H9 (cell line): ENCODE results near the gene LAMB1. TPM values are rescaled to one million over a fixed set of nuclear protein-coding genes. Genes with fewer than 3 reads are reported as not detected.

Experiments used
- DNase-seq: peaks from one replicate; pipeline ENCODE4 v3.0.0-alpha.2; 2017
- H2AFZ ChIP-seq: one replicate; pipeline ENCODE4 v1.6.1; 2013; ENCODE audit warnings: mild to moderate bottlenecking, low read length, control low read depth, moderate library complexity
- H2AK5ac ChIP-seq: 2 replicates; pipeline ENCODE4 v1.6.1; 2013; ENCODE audit warnings: low read length, control low read depth, mixed read lengths; ENCODE audit not compliant: insufficient read length
- H2BK120ac ChIP-seq: one replicate; pipeline ENCODE4 v1.6.1; 2013; ENCODE audit warnings: low read depth, mild to moderate bottlenecking, low read length, control low read depth, inconsistent platforms; ENCODE audit not compliant: poor library complexity, severe bottlenecking
- H2BK12ac ChIP-seq: 2 replicates; pipeline ENCODE4 v1.6.1; 2013; ENCODE audit warnings: low read length, control low read depth, mixed read lengths, low read depth; ENCODE audit not compliant: insufficient read length
- H2BK15ac ChIP-seq: 2 replicates; pipeline ENCODE4 v1.6.1; 2013; ENCODE audit warnings: low read depth, low read length, control low read depth
- H2BK20ac ChIP-seq: one replicate; pipeline ENCODE4 v1.6.1; 2013; ENCODE audit warnings: low read depth, mild to moderate bottlenecking, low read length, control low read depth, inconsistent platforms; ENCODE audit not compliant: poor library complexity, severe bottlenecking
- H2BK5ac ChIP-seq: 2 replicates; pipeline ENCODE4 v1.6.1; 2013; ENCODE audit warnings: low read length, control low read depth, mixed read lengths; ENCODE audit not compliant: insufficient read length
- H3K14ac ChIP-seq: 2 replicates; pipeline ENCODE4 v1.6.1; 2013; ENCODE audit warnings: low read length, control low read depth; ENCODE audit not compliant: insufficient read depth
- H3K18ac ChIP-seq: 2 replicates; pipeline ENCODE4 v1.6.1; 2013; ENCODE audit warnings: low read depth, mild to moderate bottlenecking, mixed read lengths, low read length, control low read depth; ENCODE audit not compliant: insufficient read length
- H3K23ac ChIP-seq: 2 replicates; pipeline ENCODE4 v1.6.1; 2013; ENCODE audit warnings: low read length, control low read depth, mixed read lengths, low read depth; ENCODE audit not compliant: insufficient read length
- H3K23me2 ChIP-seq: 2 replicates; pipeline ENCODE4 v1.6.1; 2013; ENCODE audit warnings: low read depth, mild to moderate bottlenecking, mixed read lengths, low read length, control low read depth; ENCODE audit not compliant: insufficient read length, poor library complexity, severe bottlenecking
- H3K27ac ChIP-seq: 2 replicates; pipeline ENCODE4 v1.5.1; 2013; ENCODE audit warnings: low read length, control low read depth, mixed read lengths, low read depth; ENCODE audit not compliant: insufficient read length
- H3K27me3 ChIP-seq: 2 replicates; pipeline ENCODE4 v1.6.1; 2013; ENCODE audit warnings: low read length, control low read depth, inconsistent platforms; ENCODE audit not compliant: insufficient read depth
- H3K4ac ChIP-seq: 2 replicates; pipeline ENCODE4 v1.6.1; 2013; ENCODE audit warnings: low read depth, mild to moderate bottlenecking, control low read depth, inconsistent platforms, low read length, moderate library complexity
- H3K4me1 ChIP-seq: 2 replicates; pipeline ENCODE4 v1.6.1; 2013; ENCODE audit warnings: low read length, control low read depth, inconsistent platforms; ENCODE audit not compliant: insufficient read depth
- H3K4me2 ChIP-seq: 2 replicates; pipeline ENCODE4 v1.6.1; 2013; ENCODE audit warnings: low read length, control low read depth, mixed read lengths; ENCODE audit not compliant: insufficient read length, insufficient read depth
- H3K56ac ChIP-seq: 2 replicates; pipeline ENCODE4 v1.6.1; 2013; ENCODE audit warnings: low read depth, mild to moderate bottlenecking, mixed read lengths, low read length, control low read depth; ENCODE audit not compliant: insufficient read length
- H3K79me1 ChIP-seq: 2 replicates; pipeline ENCODE4 v1.6.1; 2013; ENCODE audit warnings: low read depth, mild to moderate bottlenecking, moderate library complexity, low read length, control low read depth, inconsistent platforms; ENCODE audit not compliant: insufficient read depth, poor library complexity, severe bottlenecking
- H3K79me2 ChIP-seq: 2 replicates; pipeline ENCODE4 v1.6.1; 2013; ENCODE audit warnings: low read length, control low read depth, inconsistent platforms; ENCODE audit not compliant: insufficient read depth
- H3K9ac ChIP-seq: 2 replicates; pipeline ENCODE4 v1.6.1; 2013; ENCODE audit warnings: low read length, control low read depth, mixed read lengths; ENCODE audit not compliant: insufficient read length; ENCODE audit errors: extremely low read depth
- H3K9me3 ChIP-seq: one replicate; pipeline ENCODE4 v1.6.1; 2013; ENCODE audit warnings: low read depth, low read length, inconsistent platforms; ENCODE audit not compliant: control insufficient read depth
- H3T11ph ChIP-seq: one replicate; pipeline ENCODE4 v1.6.1; 2013; ENCODE audit warnings: mild to moderate bottlenecking, low read length, control low read depth, inconsistent platforms
- H4K20me1 ChIP-seq: one replicate; pipeline ENCODE4 v1.6.1; 2013; ENCODE audit not compliant: control insufficient read depth, insufficient read length, insufficient read depth
- H4K5ac ChIP-seq: 2 replicates; pipeline ENCODE4 v1.6.1; 2013; ENCODE audit warnings: low read depth, mild to moderate bottlenecking, mixed read lengths, low read length, control low read depth; ENCODE audit not compliant: insufficient read length
- H4K8ac ChIP-seq: replicated peaks from 2 replicates; pipeline ENCODE4 v1.6.1; 2013; ENCODE audit warnings: low read length, control low read depth, mixed read lengths, low read depth; ENCODE audit not compliant: insufficient read length
- H4K91ac ChIP-seq: 2 replicates; pipeline ENCODE4 v1.6.1; 2013; ENCODE audit warnings: low read depth, mild to moderate bottlenecking, moderate library complexity, mixed read lengths, low read length, control low read depth; ENCODE audit not compliant: insufficient read length
- H3K27ac Mint-ChIP-seq, 3 experiments: 2 replicates in 2 of 3; 3 replicates in 1 of 3; pipeline ENCODE4 v1.8.0; 2020 to 2021; ENCODE audit warnings: mixed read lengths in 3 of 3, mild to moderate bottlenecking in 1 of 3, moderate library complexity in 1 of 3
- H3K27me3 Mint-ChIP-seq: 2 replicates; pipeline ENCODE4 v1.8.0; 2021; ENCODE audit warnings: low read depth, mild to moderate bottlenecking, moderate library complexity, mixed read lengths
- H3K36me3 Mint-ChIP-seq, 3 experiments: 2 replicates in 2 of 3; 3 replicates in 1 of 3; pipeline ENCODE4 v1.8.0; 2020 to 2021; ENCODE audit warnings: low read depth in 3 of 3, mixed read lengths in 3 of 3; ENCODE audit not compliant: insufficient read depth in 1 of 3
- H3K4me1 Mint-ChIP-seq, 2 experiments: 2 replicates each; pipeline ENCODE4 v1.8.0; 2020; ENCODE audit warnings: mixed read lengths in 2 of 2
- H3K4me3 Mint-ChIP-seq, 2 experiments: 2 replicates in 1 of 2; 3 replicates in 1 of 2; pipeline ENCODE4 v1.8.0; 2020 to 2021; ENCODE audit warnings: mild to moderate bottlenecking in 2 of 2, mixed read lengths in 2 of 2, moderate library complexity in 1 of 2
- H3K9me3 Mint-ChIP-seq, 2 experiments: 2 replicates in 1 of 2; 3 replicates in 1 of 2; pipeline ENCODE4 v1.8.0; 2020; ENCODE audit warnings: mild to moderate bottlenecking in 2 of 2, mixed read lengths in 2 of 2, moderate library complexity in 1 of 2
- WGBS: extraction: QIAGEN DNeasy Blood & Tissue Kit; methylation state at CpG from one replicate; pipeline ENCODE4 v1.1.7; 2013; ENCODE audit warnings: missing lambda C conversion rate, low lambda C conversion rate, mixed read lengths; ENCODE audit not compliant: insufficient read length; ENCODE audit errors: extremely low coverage; 5-methylcytosine and 5-hydroxymethylcytosine counted together
- total RNA-seq: library from RNA; stranded (reverse); gene quantifications from 2 replicates; pipeline ENCODE4 v1.2.1, GENCODE V29; 2021
- TF ChIP-seq, protein P1 (sequence below): fragments of 200-600 bp; sonication (generic); conservative IDR thresholded peaks from 3 replicates; pipeline ENCODE4 v1.8.0; 2021; ENCODE audit warnings: antibody characterized with exemption, mild to moderate bottlenecking

The LAMB1 gene
- total RNA-seq, 1 experiment from 2014 or later = 75.8 TPM

DNA sequence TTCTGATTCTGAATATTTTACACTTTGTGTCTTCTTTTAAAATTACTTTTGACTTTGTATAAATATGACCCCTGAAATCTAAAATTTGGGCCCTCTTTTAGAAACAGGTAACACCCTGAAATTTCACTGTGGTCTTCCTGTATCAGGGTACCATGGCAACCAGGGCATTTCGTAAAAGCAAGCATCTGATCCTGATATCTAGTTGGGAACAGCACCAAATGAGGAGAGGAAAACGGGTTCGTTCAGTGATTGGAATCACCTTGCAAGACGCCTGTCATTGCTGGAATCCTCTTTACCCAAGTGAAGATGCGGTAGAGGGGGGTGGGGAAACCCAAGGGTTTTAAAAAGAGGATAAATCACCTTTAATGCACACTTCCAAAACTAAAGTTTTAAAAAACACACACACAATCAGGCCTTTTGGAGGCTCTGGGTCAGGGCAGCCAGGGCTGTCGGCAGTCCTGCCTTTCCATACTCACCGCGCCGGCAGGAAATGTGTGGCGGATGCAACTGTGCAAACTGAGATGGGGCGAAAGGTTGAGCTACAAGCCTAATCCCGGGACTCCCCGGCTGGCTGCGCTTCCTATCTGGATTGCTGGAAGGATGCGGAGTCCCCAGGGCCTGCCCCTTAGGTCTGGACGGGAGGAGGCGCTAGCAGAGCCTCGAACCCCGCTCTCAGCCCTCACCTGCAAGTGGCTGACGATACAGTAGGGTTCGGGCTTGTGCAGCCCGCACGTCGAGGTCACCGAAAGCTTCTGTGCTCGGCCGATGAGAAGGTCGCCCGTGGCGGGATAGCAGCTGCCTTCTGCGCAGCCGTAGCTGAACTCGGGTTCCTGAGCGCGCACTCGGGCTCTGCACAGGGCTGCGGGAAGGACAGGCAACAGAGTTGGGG lies 1.8 kb downstream of the LAMB1 start:
- Mint-ChIP-seq H3K4me3 (peak overlapping the region; percentile 82 to 88), H3K9me3 (no peaks in the 10 kb centered on the region; a peak in 2 of 5 replicates), H3K4me1 (peaks cover 24 to 28% of the 10 kb centered on the region in 2 experiments), H3K36me3 (peaks cover 4 to 31% (median 14%) of the 10 kb centered on the region in 3 experiments), H3K27ac (no peak overlapping the region; a peak in 1 of 7 replicates), H3K27me3 (peaks cover 50% of the 10 kb centered on the region)
- Histone ChIP-seq H3K9ac (no peak overlapping the region), H3K23ac (no peak overlapping the region), H3K79me1 (no peaks in the 10 kb centered on the region), H3K4me2 (peak overlapping the region; percentile 79), H2BK12ac (no peak overlapping the region), H3K4ac (no peak overlapping the region), H4K20me1 (no peaks in the 10 kb centered on the region), H2AFZ (no peak overlapping the region), H3K27ac (no peak overlapping the region), H3T11ph (no peak overlapping the region), H2BK15ac (no peak overlapping the region), H4K91ac (no peak overlapping the region), H3K27me3 (peaks cover 44% of the 10 kb centered on the region), H2BK20ac (no peak overlapping the region), H2BK120ac (no peak overlapping the region), H4K8ac (no peak overlapping the region), H3K4me1 (no peaks in the 10 kb centered on the region; the same call in 1 of the 2 replicates), H3K79me2 (no peaks in the 10 kb centered on the region), H3K18ac (no peak overlapping the region), H2BK5ac (no peak overlapping the region), H3K23me2 (peaks cover 16% of the 10 kb centered on the region), H3K9me3 (no peaks in the 10 kb centered on the region), H3K56ac (no peak overlapping the region), H4K5ac (no peak overlapping the region), H3K14ac (no peak overlapping the region), H2AK5ac (no peak overlapping the region)
- TF ChIP-seq, protein P1, sequence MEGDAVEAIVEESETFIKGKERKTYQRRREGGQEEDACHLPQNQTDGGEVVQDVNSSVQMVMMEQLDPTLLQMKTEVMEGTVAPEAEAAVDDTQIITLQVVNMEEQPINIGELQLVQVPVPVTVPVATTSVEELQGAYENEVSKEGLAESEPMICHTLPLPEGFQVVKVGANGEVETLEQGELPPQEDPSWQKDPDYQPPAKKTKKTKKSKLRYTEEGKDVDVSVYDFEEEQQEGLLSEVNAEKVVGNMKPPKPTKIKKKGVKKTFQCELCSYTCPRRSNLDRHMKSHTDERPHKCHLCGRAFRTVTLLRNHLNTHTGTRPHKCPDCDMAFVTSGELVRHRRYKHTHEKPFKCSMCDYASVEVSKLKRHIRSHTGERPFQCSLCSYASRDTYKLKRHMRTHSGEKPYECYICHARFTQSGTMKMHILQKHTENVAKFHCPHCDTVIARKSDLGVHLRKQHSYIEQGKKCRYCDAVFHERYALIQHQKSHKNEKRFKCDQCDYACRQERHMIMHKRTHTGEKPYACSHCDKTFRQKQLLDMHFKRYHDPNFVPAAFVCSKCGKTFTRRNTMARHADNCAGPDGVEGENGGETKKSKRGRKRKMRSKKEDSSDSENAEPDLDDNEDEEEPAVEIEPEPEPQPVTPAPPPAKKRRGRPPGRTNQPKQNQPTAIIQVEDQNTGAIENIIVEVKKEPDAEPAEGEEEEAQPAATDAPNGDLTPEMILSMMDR = peak; percentile 53; the same call in 2 of the 3 replicates
- peak; percentile 85 for DNase-seq
- no CpG with 5 or more reads among the region's 37 CpGs for WGBS
